ENCODE results near the gene CFAP157. TPM values are rescaled to one million over a fixed set of nuclear protein-coding genes. Genes with fewer than 3 reads are reported as not detected.

CFAP157 gene
- total RNA-seq, 1 experiment from 2014 or later: 0.22 TPM

DNA sequence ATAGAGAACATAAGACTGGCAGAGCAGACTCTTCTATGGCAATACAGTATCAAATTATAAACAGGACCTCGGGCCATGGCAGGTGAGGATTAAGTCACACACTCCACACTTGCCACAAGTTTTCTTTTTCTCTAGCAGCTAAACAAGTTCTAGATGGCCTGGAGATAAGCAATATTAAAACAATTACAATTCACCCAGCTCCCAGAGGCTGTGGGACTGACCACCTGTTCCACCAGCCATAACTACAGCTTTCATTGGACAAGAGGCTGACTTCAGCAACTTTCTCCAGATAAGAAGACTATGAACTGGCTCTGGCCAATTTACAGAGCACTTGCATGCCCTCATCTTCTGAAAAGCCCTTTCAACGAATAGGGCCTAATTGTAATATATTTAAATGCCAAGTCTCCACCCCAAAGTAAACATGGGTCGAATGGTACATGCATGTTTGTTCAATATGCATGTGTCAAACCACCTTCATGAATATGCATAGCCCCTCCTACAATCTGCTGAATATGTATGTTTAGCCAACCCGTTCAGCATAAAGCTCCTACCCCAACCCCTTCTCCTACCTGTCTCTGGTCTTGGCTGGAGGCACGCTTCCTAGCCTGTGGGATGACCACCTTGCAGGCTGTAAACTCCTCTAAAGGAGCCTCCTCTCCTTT is 6.1 kb upstream of the CFAP157 start:
- Histone ChIP-seq H3K4me2 (ENCODE audit: low read length) (peak overlapping the region; percentile 55; the same call in 1 of the 2 replicates), H4K20me1 (ENCODE audit: insufficient read depth) (no peaks in the 10 kb centered on the region), H3K9me2 (ENCODE audit: insufficient read depth) (no peaks in the 10 kb centered on the region), H3K79me2 (ENCODE audit: insufficient read depth, low read length) (no peaks in the 10 kb centered on the region), H2AFZ (ENCODE audit: low read depth, low read length, poor library complexity, severe bottlenecking) (no peak overlapping the region), H3K9me3 (ENCODE audit: control insufficient read depth in 1 of 2, insufficient read depth in 1 of 2, low read depth in 1 of 2, low read length in 2 of 2) (no peaks in the 10 kb centered on the region), H3K4me3 (replicated peaks in 1 of 2; ENCODE audit: low read depth in 1 of 2, low read length in 2 of 2) (no peak overlapping the region), H3K27ac (ENCODE audit: low read depth, low read length) (no peak overlapping the region), H3K4me1 (ENCODE audit: control insufficient read depth in 1 of 2, insufficient read depth in 2 of 2, low read length in 2 of 2) (peaks cover 20 to 38% of the 10 kb centered on the region in 2 experiments), H3K9ac (ENCODE audit: low read length) (no peak overlapping the region), H3K27me3 (ENCODE audit: insufficient read depth, low read length) (no peaks in the 10 kb centered on the region), H3K36me3 (ENCODE audit: control insufficient read depth in 1 of 2, insufficient read depth in 2 of 2, low read length in 2 of 2) (no peaks in the 10 kb centered on the region)
- TF ChIP-seq SRF (IDR thresholded peaks at IDR 0.05; ENCODE audit: low read depth) (no peak), CEBPB (IDR thresholded peaks at IDR 0.05; ENCODE audit: low read depth) (no peak)
- no peak for ATAC-seq
- intact Hi-C loops (cut with micrococcal nuclease): no loop called here
- ChIA-PET POLR2A (interaction anchor here (2.1 kb wide), 1 partner anchor 34 kb away, joined by 6 read pairs; the partner anchor contains the start of gene TOR2A), RAD21 (ENCODE audit: low non-redundant PET in 1 of 2, low total read pairs in 2 of 2, uncharacterized antibody in 2 of 2, unreplicated experiment in 2 of 2) (no interaction called here), CTCF (no interaction called here)
- no TSS peak for BruUV-seq (replicated peaks)
- DNase-seq (ENCODE audit: low read depth, low spot score): no peak

GRCh38 chr9:127703289-127703946 is 3.4 kb upstream of the CFAP157 start:
- Histone ChIP-seq H3K9me2 (ENCODE audit: insufficient read depth) (no peaks in the 10 kb centered on the region), H3K9me3 (ENCODE audit: control insufficient read depth in 1 of 2, insufficient read depth in 1 of 2, low read depth in 1 of 2, low read length in 2 of 2) (no peaks in the 10 kb centered on the region), H3K27me3 (ENCODE audit: insufficient read depth, low read length) (no peaks in the 10 kb centered on the region), H3K36me3 (ENCODE audit: control insufficient read depth in 1 of 2, insufficient read depth in 2 of 2, low read length in 2 of 2) (no peaks in the 10 kb centered on the region), H3K79me2 (ENCODE audit: insufficient read depth, low read length) (no peaks in the 10 kb centered on the region), H3K4me3 (replicated peaks in 1 of 2; ENCODE audit: low read depth in 1 of 2, low read length in 2 of 2) (no peak overlapping the region), H3K4me2 (ENCODE audit: low read length) (no peak overlapping the region), H2AFZ (ENCODE audit: low read depth, low read length, poor library complexity, severe bottlenecking) (no peak overlapping the region), H3K4me1 (ENCODE audit: control insufficient read depth in 1 of 2, insufficient read depth in 2 of 2, low read length in 2 of 2) (peaks cover 26 to 51% of the 10 kb centered on the region in 2 experiments), H3K9ac (ENCODE audit: low read length) (no peak overlapping the region), H4K20me1 (ENCODE audit: insufficient read depth) (no peaks in the 10 kb centered on the region), H3K27ac (ENCODE audit: low read depth, low read length) (no peak overlapping the region)
- DNase-seq (ENCODE audit: low read depth, low spot score) (no peak), ATAC-seq (no peak)
- intact Hi-C loops (cut with micrococcal nuclease): no loop called here
- ChIA-PET CTCF (interaction anchor here (0.5 kb wide), 1 partner anchor 240 kb away, joined by 3 read pairs; no protein-coding TSS in a partner anchor), POLR2A (no interaction called here), RAD21 (ENCODE audit: low non-redundant PET in 1 of 2, low total read pairs in 2 of 2, uncharacterized antibody in 2 of 2, unreplicated experiment in 2 of 2) (no interaction called here)
- no TSS peak for BruUV-seq (replicated peaks)
- no peak for TF ChIP-seq SP1 (IDR thresholded peaks at IDR 0.05; ENCODE audit: low read depth)
- TF ChIP-seq YY1 (IDR thresholded peaks at IDR 0.05; ENCODE audit: extremely low read depth, insufficient replicate concordance, low read depth, low read length): no peak
- TF ChIP-seq SIN3A (IDR thresholded peaks at IDR 0.05; ENCODE audit: low read depth): no peak
- TF ChIP-seq SRF (IDR thresholded peaks at IDR 0.05; ENCODE audit: low read depth): no peak
- no peak for TF ChIP-seq ATF3 (IDR thresholded peaks at IDR 0.05)
- TF ChIP-seq CEBPB (IDR thresholded peaks at IDR 0.05; ENCODE audit: low read depth): no peak
- no peak for TF ChIP-seq EZH2 (IDR thresholded peaks at IDR 0.05)
